Measurements from ENCODE around the gene MLKL. TPM values are rescaled to one million over a fixed set of nuclear protein-coding genes. Genes with fewer than 3 reads are reported as not detected.

MLKL gene
- total and polyA plus RNA-seq, 12 donors = 1.7 to 11.1 (median 3.9) TPM

DNA sequence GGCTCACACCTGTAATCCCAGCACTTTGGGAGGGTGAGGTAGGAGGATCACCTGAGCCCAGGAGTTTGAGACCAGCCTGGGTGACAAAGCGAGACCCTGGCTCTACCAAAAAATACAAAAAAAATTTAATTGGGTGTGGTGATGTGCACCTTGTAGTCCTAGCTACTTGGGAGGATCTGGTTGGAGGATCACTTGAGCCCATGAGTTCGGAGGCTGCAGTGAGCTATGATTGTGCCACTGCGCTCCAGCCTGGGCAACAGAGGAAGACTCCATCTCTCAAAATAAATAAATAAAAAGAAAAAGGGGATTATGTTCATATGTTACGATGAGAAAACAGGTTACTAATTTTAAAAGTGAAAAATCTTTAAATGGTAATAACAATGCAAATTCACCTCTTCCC lies 996 bp downstream of the MLKL start:
- intact Hi-C loops (cut with DNase I) = loop anchor here in 2 of 10 donors (10.0 kb wide), 2 partner anchors 415 to 435 kb away; partner anchors contain the start of gene LDHD (in 1 of the 2)
- peak overlapping the region in 9 of 10 donors; percentile 83 to 95 (median 87) for H3K27ac ChIP-seq

DNA sequence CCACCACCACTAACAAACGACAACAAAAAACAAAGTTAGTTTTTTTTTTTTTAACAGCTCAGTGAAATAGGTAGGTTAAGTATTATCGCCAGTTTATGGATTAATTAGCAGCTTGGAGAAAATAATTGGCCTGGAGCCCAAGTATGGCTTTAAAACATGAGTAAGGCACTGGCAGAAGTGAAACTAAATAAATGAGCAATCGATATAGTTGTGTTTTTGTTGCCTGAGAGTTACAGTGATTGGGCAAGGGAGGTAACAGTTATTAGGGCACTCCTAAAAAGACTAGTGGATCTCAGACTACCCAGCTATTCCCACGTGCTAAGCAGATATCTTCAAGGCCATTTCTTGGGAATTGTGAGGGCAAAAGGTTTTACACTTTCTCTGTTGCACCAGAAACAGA lies 2.4 kb downstream of the MLKL start:
- Histone ChIP-seq H3K4me1 (peaks cover 0 to 56% (median 18%) of the 10 kb centered on the region in 9 donors), H3K9me3 (no peaks in the 10 kb centered on the region), H3K36me3 (peaks cover 0 to 34% (median 3%) of the 10 kb centered on the region in 9 donors), H3K4me3 (peak overlapping the region in 2 of 10 donors; percentile 4 to 81), H3K27ac (peak overlapping the region in 2 of 10 donors; percentile 38 to 95), H3K27me3 (no peaks in the 10 kb centered on the region)
- no peak for DNase-seq
- no peak for TF ChIP-seq CTCF (IDR thresholded peaks at IDR 0.05)
- intact Hi-C loops (cut with DNase I) = no loop called here
- no peak for ATAC-seq
- 67 to 73% methylated on average over 4 of the region's 4 CpGs for whole genome bisulfite sequencing, 2 donors

More for the DNA sequence above, 996 bp downstream of the MLKL start:
- ATAC-seq (no peak), DNase-seq (no peak)
- Histone ChIP-seq H3K4me3 (peak overlapping the region; percentile 63 to 89 (median 75)), H3K36me3 (peaks cover 0 to 21% (median 0%) of the 10 kb centered on the region in 9 donors), H3K9me3 (no peaks in the 10 kb centered on the region), H3K27me3 (no peaks in the 10 kb centered on the region), H3K4me1 (peaks cover 0 to 56% (median 18%) of the 10 kb centered on the region in 9 donors)
- no peak for TF ChIP-seq CTCF (IDR thresholded peaks at IDR 0.05)
- 77 to 86% methylated on average over 4 of the region's 4 CpGs for WGBS, 2 donors

GRCh38 chr16:74695450-74696422 lies 4.9 kb downstream of the MLKL start:
- peaks cover 0 to 36% (median 15%) of the 10 kb centered on the region in 9 donors for H3K4me1 ChIP-seq
- intact Hi-C loops (cut with DNase I) = no loop called here
- no peaks in the 10 kb centered on the region for H3K9me3 ChIP-seq
- peak; percentile 70 to 86 for DNase-seq
- peak overlapping the region in 1 of 10 donors; percentile 62 for H3K27ac ChIP-seq
- ATAC-seq = peak; percentile 90 to 96 (median 95)
- TF ChIP-seq CTCF (IDR thresholded peaks at IDR 0.05) = no peak
- 48 to 52% methylated on average over 19 of the region's 19 CpGs for WGBS, 2 donors
- peaks cover 0 to 59% (median 7%) of the 10 kb centered on the region in 9 donors for H3K36me3 ChIP-seq
- H3K4me3 ChIP-seq = peak overlapping the region in 9 of 10 donors; percentile 18 to 52 (median 48)
- H3K27me3 ChIP-seq = no peaks in the 10 kb centered on the region

DNA sequence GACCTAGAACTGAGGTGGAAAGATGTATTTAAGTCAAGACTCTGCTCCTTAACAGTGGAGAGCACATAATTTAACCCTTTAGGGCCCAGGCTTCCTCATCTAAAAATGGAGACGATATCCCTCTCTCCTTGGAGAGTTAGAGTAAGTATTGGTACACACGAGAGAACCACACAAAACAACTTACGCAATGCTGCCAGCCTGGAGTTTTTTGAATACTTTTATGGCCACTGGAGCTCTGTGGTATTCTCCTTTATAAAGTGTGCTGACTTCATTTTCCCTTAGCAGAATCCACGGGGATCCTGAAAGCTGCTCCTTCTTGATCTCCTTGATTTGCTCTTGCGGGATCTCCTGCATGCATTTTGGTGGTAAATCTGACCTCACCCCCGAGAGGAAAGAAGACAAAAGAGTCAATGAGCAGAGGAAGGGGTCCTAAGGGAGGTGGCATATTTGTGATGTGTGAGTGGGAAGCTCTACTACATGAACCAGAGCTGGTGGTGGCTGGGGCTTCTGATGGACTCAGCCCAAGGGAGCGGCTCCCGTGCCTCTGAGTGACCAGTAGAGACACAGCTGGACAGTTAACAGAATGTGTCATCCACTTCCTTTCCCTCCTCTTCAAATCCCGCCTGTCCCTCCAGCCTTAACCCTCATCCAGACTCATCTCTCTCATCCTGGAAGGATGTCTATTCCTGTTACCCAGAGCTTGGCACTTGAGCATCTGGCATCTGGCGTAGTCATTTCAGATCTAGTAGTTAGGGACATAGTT lies 9.4 kb downstream of the MLKL start:
- no peak overlapping the region for H3K4me3 ChIP-seq
- H3K9me3 ChIP-seq = no peaks in the 10 kb centered on the region
- no peaks in the 10 kb centered on the region for H3K27me3 ChIP-seq
- WGBS, 2 donors = 76 to 77% methylated on average over 10 of the region's 10 CpGs
- ATAC-seq = no peak
- intact Hi-C loops (cut with DNase I) = no loop called here
- DNase-seq = no peak
- TF ChIP-seq CTCF (IDR thresholded peaks at IDR 0.05) = no peak
- peaks cover 0 to 11% (median 0%) of the 10 kb centered on the region in 9 donors for H3K4me1 ChIP-seq
- H3K36me3 ChIP-seq = peaks cover 0 to 94% (median 9%) of the 10 kb centered on the region in 9 donors
- H3K27ac ChIP-seq = no peak overlapping the region

Measured in heart right ventricle (tissue), 16 donors.